Osteoblast (primary cell): ENCODE data around the gene APOBEC3G. TPM values are rescaled to one million over a fixed set of nuclear protein-coding genes. Genes with fewer than 3 reads are reported as not detected.

Experiments used
- DNase-seq: peaks from one replicate; pipeline ENCODE4 v3.0.0; 2011; ENCODE audit warnings: low spot score, mixed read lengths; ENCODE audit not compliant: insufficient read length; ENCODE audit errors: missing footprints
- H2AFZ ChIP-seq: 2 replicates; pipeline ENCODE4 v1.6.0; 2011; ENCODE audit warnings: mild to moderate bottlenecking, low read length
- H3K27ac ChIP-seq: 2 replicates; pipeline ENCODE4 v1.5.1; 2011; ENCODE audit warnings: mild to moderate bottlenecking, low read depth, low read length, moderate library complexity
- H3K27me3 ChIP-seq: 2 replicates; pipeline ENCODE4 v1.6.0; 2012; ENCODE audit warnings: mild to moderate bottlenecking, control low read depth, inconsistent platforms, low read length, moderate library complexity; ENCODE audit not compliant: insufficient read depth
- H3K36me3 ChIP-seq: 2 replicates; pipeline ENCODE4 v1.5.1; 2011; ENCODE audit warnings: mild to moderate bottlenecking, low read length, control low read depth, moderate library complexity; ENCODE audit not compliant: insufficient read depth
- H3K4me1 ChIP-seq: 2 replicates; pipeline ENCODE4 v1.5.1; 2011; ENCODE audit warnings: mild to moderate bottlenecking, low read length, control low read depth, moderate library complexity; ENCODE audit not compliant: insufficient read depth
- H3K4me2 ChIP-seq: 2 replicates; pipeline ENCODE4 v1.6.0; 2011; ENCODE audit warnings: mild to moderate bottlenecking, low read length; ENCODE audit not compliant: insufficient read depth
- H3K4me3 ChIP-seq: fragments of 200-600 bp; sonication (generic); 3 replicates; pipeline ENCODE4 v1.5.1; 2012; ENCODE audit warnings: mild to moderate bottlenecking, low read length, inconsistent platforms; ENCODE audit not compliant: insufficient read depth
- H3K79me2 ChIP-seq: 2 replicates; pipeline ENCODE4 v1.6.0; 2012; ENCODE audit warnings: mild to moderate bottlenecking, low read length, control low read depth, inconsistent platforms; ENCODE audit not compliant: insufficient read depth
- H3K9me3 ChIP-seq: 2 replicates; pipeline ENCODE4 v1.5.1; 2011; ENCODE audit warnings: low read depth, low read length, control low read depth
- H4K20me1 ChIP-seq: 2 replicates; pipeline ENCODE4 v1.6.0; 2012; ENCODE audit warnings: mild to moderate bottlenecking, low read length, control low read depth; ENCODE audit not compliant: insufficient read depth
- CTCF ChIP-seq: IDR thresholded peaks from 2 replicates; pipeline ENCODE4 v1.5.1; 2011; ENCODE audit warnings: mild to moderate bottlenecking, low read depth, low read length, moderate library complexity; ENCODE audit errors: extremely low read depth
- total RNA-seq: library from RNA; depleted of rRNA; stranded (reverse); fragments of >200 nt; gene quantifications from 2 replicates; pipeline ENCODE4 v1.2.3, GENCODE V29; 2012

Gene APOBEC3G
- total RNA-seq, 1 donor, result 18.1 TPM

DNA sequence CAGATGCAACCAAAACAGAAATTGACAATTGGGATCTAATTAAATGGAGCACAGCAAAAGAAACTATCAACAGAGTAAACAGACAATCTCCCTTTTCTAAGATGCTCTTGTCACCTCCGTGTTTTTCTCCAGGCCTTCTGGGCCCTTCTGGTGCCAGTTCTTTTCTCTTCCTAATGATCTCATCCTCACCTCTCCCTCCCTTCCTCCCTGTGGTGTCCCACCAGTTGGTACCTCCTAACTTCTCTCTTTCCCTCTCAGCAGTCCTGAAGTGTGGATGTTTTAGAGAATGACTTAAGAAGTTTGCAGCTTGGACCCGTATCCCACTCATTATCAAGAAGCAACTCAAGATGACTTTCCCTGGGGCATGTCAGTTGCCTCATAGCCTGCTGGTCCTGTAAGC is 26.4 kb downstream of the APOBEC3G start:
- H3K4me3 ChIP-seq, result no peak overlapping the region
- no peaks in the 10 kb centered on the region for H4K20me1 ChIP-seq
- no peak overlapping the region for H3K4me2 ChIP-seq
- H2AFZ ChIP-seq, result no peak overlapping the region
- H3K79me2 ChIP-seq, result no peaks in the 10 kb centered on the region
- no peaks in the 10 kb centered on the region for H3K9me3 ChIP-seq
- no peaks in the 10 kb centered on the region for H3K4me1 ChIP-seq
- no peak overlapping the region for H3K27ac ChIP-seq
- no peak for TF ChIP-seq CTCF
- H3K36me3 ChIP-seq, result no peaks in the 10 kb centered on the region
- DNase-seq, result peak; percentile 38
- H3K27me3 ChIP-seq, result no peaks in the 10 kb centered on the region

DNA sequence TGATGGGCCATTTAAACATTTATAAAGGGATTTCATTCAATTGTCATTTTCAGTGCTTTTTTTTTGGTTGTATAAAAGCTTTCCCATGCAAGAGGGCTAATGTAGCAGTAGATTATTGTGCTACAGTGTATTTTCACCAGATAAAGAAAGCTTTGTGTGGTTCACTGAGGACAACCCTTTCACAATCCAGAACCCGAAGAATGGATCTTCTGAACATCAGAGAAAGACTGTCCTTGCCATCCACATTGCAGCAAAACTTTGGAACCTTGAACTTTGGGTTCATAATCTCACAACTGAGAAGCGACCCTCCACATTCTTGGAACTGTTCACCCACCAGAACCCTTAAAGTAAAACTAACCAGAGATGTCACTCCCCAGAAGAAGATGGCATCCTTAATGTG is 29.3 kb downstream of the APOBEC3G start:
- Histone ChIP-seq H3K36me3 (no peaks in the 10 kb centered on the region), H2AFZ (no peak overlapping the region), H4K20me1 (no peaks in the 10 kb centered on the region), H3K79me2 (no peaks in the 10 kb centered on the region), H3K4me1 (no peaks in the 10 kb centered on the region), H3K4me2 (no peak overlapping the region), H3K27me3 (peaks cover 7% of the 10 kb centered on the region), H3K4me3 (no peak overlapping the region), H3K27ac (no peak overlapping the region), H3K9me3 (no peaks in the 10 kb centered on the region)
- no peak for TF ChIP-seq CTCF
- DNase-seq, result no peak

DNA sequence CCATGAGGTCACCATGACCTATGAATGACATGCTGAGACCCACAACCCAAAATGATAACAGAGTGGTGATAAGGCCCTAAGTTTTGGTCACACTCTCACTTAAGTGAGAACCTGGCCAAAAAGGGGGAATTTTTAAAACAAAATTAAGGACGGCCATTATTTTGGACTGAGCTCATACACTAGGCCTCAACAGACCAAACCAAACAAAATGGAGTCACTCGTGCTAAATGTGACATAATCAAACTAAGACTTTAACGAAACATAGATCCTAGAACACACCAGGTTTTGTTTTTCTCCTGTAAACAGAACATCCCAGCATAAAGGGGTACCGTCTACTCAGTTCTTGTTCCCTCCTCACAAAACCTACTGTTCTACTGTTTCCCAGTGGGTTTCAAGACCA is 31.4 kb downstream of the APOBEC3G start:
- DNase-seq, result no peak
- Histone ChIP-seq H3K36me3 (no peaks in the 10 kb centered on the region), H3K4me3 (no peak overlapping the region), H3K4me2 (no peak overlapping the region), H3K27me3 (peaks cover 8% of the 10 kb centered on the region), H2AFZ (no peak overlapping the region), H3K79me2 (no peaks in the 10 kb centered on the region), H3K4me1 (no peaks in the 10 kb centered on the region), H4K20me1 (no peaks in the 10 kb centered on the region), H3K9me3 (no peaks in the 10 kb centered on the region), H3K27ac (no peak overlapping the region)
- no peak for TF ChIP-seq CTCF

DNA sequence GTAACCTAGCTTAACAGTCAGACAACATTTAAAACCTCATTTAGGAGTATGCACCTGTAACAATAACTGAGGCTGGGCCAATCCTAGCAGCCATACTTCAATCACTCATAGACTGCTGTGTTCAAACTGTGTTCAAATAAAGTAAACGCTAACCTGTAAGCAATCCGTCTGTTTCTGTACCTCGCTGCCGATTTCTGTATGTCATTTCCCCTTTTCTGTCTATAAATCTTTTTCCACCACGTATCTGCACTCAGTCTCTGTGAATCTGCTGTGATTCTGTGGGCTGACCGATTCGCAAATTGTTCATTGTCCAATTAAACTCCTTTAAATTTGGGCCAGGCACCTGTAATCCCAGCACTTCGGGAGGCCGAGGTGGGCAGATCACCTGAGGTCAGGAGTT is 32.3 kb downstream of the APOBEC3G start:
- Histone ChIP-seq H3K4me3 (no peak overlapping the region), H4K20me1 (no peaks in the 10 kb centered on the region), H3K36me3 (no peaks in the 10 kb centered on the region), H3K4me1 (no peaks in the 10 kb centered on the region), H3K79me2 (no peaks in the 10 kb centered on the region), H3K27me3 (peaks cover 17% of the 10 kb centered on the region), H3K4me2 (no peak overlapping the region), H3K9me3 (no peaks in the 10 kb centered on the region), H2AFZ (no peak overlapping the region), H3K27ac (no peak overlapping the region)
- TF ChIP-seq CTCF, result no peak
- DNase-seq, result no peak
